ENCODE results near the gene RPP25.

- TF ChIP-seq USF2 (IDR thresholded peaks at IDR 0.05; ENCODE audit: borderline replicate concordance, low read depth, low read length): peak; percentile 46
- TF ChIP-seq CTCF (IDR thresholded peaks at IDR 0.05 in 2 of 3, conservative IDR thresholded peaks at IDR 0.05 in 1 of 3; ENCODE audit: control insufficient read depth in 2 of 3, extremely low read depth in 1 of 3, insufficient read depth in 1 of 3, low read depth in 3 of 3, low read length in 3 of 3): peak; percentile 39 to 50 (median 43); a peak in 5 of 6 replicates
- TF ChIP-seq ETV6 (conservative IDR thresholded peaks at IDR 0.05 in 1 of 2, IDR thresholded peaks at IDR 0.05 in 1 of 2; ENCODE audit: borderline replicate concordance in 1 of 2, low read depth in 1 of 2): no peak
- no peak for TF ChIP-seq ZBTB4 (CRISPR knock-in tag; IDR thresholded peaks at IDR 0.05)
These were observed 550 bp downstream of the RPP25 start for GRCh38 chr15:74955796-74956647.

Data from GM12878 (cell line).